NCI-H2029 (cell line): ENCODE data around the gene AKNA.

Experiments
- DNase-seq: peaks from one replicate; lab custom pipeline; 2025; lab: John Stamatoyannopoulos, UW

The AKNA gene

GRCh38 chr9:114396558-114397218 is 8.9 kb upstream of the AKNA start:
- DNase-seq = no peak

- no peak for DNase-seq
Observed at GRCh38 chr9:114395768-114396167, 8.0 kb upstream of the AKNA start.

- no peak for DNase-seq
Observed at GRCh38 chr9:114395334-114395617, 7.5 kb upstream of the AKNA start.

GRCh38 chr9:114394523-114395333 is 6.9 kb upstream of the AKNA start:
- no peak for DNase-seq

DNA sequence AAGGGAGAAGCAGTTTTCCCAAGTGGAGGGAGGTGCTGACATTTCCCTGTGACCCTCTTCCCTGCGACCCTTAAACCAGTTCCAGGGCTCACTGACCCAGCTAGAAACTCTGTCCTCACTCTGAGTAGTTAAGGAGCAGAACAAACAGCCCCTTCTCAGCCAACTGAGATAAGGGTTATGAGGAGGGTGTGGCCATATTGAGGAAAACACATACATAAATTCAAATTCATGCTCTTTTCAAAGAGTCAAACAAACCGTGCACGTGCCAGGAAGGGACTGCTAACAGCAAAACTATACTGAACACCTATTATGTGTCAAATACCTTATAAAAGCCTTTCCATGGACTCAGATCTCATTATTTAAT is 4.9 kb upstream of the AKNA start:
- DNase-seq = peak; percentile 60

GRCh38 chr9:114390952-114391351 is 3.2 kb upstream of the AKNA start:
- DNase-seq = no peak

DNA sequence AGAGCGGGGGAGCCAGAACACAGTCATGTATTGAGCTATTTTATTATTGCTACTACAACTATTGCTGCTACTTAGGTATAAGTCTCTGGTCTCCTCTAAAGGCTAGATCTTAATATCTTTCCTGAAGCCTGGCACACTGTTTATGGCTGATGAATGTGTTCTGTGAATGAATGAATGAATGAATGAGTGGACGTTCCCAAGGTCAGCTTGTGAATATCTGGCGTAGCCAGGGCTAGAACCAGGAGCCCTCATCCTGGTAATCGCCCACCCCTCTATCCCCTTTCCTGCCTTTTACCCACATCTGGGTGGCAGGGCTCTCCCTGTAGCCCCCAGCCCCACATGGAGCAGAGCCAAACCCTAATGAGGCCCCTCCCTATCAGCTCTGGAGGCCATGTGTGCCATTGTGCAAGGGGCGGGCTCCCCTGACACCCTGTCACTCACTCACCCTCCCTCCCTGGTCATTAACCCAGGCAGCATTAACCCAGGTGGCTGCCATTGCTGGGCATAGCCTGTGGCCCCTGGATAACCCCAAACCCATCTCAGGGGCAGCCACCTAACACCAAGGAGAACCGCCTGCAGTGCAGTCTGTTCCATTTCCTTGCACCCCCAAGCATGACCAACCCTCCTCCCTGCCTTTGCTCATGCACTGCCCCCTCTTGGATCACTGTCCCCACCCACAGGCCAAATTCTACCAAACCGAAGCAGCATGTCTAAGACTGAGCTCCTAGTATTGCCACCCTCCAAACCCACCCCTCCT is 2.0 kb upstream of the AKNA start:
- no peak for DNase-seq

DNA sequence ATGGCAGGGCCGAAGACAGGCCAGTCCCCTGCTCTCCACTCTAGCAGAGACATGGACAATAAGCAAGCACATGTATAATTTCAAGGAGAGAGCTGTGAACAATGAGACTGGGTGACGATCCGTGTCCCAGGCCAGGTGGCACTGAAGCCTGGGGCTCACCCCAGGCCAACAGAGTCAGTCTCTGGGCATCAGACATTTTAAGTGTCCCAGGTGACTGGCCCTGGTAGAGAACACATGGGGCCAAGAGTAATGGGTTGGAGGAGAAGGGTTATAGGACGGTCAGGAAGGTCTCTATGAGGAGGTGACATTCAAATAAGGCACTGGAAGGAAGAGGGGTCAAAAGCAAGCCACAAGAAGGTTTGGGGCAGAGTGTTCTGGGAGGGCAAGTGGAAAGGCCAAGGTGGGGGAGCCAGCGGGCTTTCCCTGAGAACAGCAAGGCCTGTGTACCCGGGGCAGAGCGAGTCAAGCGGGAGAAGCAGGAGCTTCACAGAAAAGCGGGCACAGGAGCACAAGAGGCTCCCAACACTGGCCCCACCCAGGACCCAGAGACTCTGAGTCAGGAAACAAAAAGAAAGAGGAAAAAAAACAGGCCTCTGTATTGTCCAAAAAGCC is 1.1 kb upstream of the AKNA start:
- DNase-seq = no peak

DNA sequence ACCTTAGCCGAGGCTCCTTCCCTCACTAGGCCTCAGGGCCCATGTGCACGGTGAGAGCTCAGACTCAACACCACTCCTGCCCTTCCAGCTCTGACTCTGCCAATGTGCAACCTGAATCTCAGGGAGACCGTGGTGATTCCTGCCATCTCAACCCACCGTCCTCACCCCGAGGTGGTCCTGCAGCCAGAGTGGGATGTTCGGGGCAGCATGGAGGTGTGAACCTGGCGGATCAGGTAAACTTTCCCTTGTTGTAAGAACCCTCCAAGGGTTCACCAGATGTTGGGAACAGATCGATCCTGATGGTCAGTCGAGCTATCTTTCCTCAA is 538 bp upstream of the AKNA start:
- no peak for DNase-seq

DNA sequence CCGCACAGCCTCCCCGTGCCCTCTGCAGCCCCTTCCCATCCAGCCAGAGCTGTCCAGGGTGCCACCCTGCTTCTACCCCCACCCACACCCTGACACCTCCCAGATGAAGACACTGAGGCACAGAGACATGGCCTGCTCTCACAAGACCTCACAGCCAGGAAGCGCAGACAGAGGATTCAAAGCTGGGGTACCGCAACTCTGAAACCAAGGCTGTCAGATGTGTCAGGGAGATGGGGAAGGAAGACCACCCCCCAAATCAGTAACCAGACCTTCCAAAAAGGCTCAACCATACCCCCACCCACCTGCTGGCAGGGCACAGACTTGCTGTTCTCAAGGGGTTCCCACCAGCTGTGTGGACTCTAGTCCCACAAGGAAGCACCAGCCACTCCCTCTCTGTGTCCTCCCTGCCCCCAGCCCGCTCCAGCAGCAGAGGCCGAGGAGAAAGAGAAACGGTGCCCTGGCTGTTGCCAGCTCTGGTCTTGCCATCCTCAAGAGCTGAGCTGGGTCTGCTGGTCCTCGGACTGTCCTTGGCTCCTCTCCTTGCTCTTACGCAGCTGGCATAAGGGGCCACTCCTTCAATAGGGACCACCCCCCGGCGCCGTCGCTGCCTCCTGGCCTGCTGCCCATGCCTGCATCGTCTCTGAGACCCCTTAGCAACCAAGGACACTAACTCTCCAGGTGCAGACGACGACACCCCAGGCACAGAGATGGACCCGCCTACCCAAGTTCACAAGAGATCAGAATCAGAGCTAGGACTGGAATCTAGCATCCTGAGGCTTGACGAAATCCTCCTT is 699 bp downstream of the AKNA start:
- DNase-seq = no peak

- no peak for DNase-seq
Observed at GRCh38 chr9:114386361-114386885, 1.4 kb downstream of the AKNA start.

DNA sequence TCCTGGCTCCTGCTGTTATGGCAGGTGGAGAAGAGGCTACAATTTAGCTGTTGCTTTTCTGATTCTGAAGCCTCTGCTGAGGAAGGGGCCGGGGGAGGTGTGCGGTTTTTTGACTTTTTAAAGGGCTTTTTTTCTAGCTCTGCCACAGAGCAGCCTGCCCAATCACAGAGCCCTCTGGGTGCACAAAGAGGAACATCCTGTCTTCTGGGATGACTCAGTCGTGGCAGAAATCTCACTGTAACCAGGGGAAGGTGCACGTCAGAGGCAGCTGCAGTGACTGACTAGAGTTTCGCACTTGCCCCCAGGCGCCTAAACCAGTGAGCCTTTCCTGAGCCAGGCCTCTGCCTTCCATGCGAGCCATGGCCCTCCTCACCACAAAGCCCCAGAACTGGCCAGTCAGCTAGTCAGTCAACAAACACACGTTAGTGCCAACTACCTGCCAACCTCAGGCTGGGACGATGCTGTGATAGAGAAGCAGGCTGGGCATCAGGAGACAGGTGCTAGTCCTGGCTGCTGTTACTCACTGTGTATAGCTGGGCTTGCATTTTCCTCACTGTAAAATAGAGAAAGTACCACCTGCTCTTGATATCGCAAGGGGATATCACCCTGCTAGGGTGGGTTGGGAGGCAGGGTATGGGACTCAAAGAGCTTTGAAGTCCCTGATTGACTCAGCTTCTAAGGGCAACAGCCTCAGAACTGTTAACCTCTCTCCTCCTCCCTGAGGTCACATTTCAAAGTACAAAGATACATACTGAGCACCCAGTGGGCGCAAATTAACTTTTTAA is 2.2 kb downstream of the AKNA start:
- no peak for DNase-seq

DNA sequence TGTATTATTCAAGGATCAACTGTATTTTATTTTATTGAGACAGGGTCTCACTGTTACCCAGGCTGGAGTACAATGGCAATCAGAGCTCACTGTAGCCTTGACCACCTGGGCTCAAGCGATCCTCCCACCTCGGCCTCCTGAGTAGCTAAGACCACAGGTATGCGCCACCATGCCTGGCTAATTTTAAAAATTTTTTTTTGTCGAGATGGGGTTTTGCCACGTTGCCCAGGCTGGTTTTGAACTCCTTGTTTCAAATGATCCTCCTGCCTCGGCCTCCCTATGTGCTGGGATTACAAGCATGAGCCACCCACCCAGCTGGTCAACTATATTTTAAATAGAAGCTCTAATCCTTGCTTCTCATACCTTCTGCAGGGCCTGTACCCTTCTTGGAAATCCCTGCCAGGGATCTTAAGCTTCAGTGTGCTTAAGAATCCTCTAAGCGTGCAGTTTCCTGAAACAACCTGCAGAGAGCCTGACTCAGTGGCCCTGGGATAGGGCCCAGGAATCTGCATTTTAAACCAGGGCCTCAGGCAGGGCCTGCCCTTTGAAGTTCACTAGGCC is 2.9 kb downstream of the AKNA start:
- no peak for DNase-seq

DNA sequence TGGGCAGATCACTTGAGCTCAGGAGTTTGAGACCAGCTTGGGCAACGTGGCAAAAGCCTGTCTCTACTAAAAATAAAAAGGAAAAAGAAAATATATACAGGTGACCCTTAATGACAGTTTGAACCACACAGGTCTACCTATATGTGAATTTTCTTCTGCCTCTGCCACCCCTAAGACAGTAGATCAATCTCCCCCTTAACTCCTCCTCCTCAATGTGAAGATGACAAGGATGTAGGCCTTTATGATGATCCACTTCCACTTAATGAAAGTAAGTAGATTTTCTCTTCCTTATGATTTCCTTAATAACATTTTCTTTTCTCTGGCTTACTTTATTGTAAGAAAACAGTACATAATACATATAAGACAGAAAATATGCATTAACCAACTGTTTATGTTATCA is 3.4 kb downstream of the AKNA start:
- no peak for DNase-seq

- DNase-seq = no peak
Observed at GRCh38 chr9:114383521-114384231, 4.1 kb downstream of the AKNA start.

DNA sequence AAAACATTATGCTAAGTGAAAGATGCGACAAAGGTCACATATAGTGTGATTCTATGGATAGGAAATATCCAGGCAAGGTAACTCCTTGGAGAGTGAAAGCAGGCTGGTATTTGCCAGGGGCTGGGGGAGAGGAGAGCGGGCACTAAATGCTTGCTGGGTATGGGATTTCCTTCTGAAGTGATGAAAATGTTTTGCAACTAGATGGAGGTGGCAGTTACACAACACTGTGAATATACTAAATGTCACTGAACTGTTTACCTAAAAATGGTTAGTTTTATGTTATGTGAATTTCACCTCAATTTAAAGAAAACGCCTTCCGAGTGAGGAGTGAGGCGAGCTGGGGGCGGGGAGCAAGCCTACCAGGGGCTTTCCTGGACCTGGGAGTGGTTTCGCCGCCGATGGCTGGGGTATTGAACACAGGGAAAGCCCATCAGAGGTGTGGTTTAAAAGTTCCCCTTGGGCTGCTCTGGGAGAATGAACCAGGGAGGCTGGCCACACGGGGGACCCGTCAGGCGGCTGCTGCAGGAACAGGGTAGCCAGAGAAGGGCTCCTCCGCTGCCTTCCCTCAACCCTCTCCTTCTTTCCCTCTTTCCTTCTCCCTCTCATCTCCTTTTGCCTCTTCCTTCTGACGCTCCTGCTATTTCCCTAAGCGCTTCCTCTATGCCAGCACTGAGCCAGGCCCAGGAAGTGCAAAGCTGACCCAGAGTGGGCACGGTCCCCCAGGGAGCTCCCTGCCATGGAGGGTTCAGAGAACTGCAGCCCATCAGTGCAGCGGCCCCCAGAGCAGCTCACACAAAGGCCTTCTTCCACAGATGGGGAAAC is 4.9 kb downstream of the AKNA start:
- no peak for DNase-seq

- DNase-seq = no peak
Observed at GRCh38 chr9:114378883-114379282, 8.9 kb downstream of the AKNA start.

- DNase-seq = no peak
Observed at GRCh38 chr9:114378016-114378415, 9.8 kb downstream of the AKNA start.
